IMR-90 (cell line): ENCODE data around the gene PIAS4. TPM values are rescaled to one million over a fixed set of nuclear protein-coding genes. Genes with fewer than 3 reads are reported as not detected.

ENCODE experiments used
- ATAC-seq: fragments of 200-7000 bp; cut with Tn5 transposase; 2 replicates; pipeline ENCODE4 v1.9.1; 2020; ENCODE audit warnings: low read depth, mild to moderate bottlenecking, moderate library complexity
- BruUV-seq: library from RNA; stranded (reverse); fragments of 400-500 nt; replicated peaks from 2 replicates; lab custom pipeline; 2021; lab: Mats Ljungman, UMichigan
- CTCF ChIA-PET: fragments of 300-600 bp; formaldehyde crosslinking; extraction: SDS; loops from one replicate; lab custom pipeline; 2021; ENCODE audit warnings: antibody characterized with exemption; lab: Yijun Ruan, JAX
- POLR2A ChIA-PET: fragments of 300-600 bp; sonication (Branson Sonifier 250); formaldehyde crosslinking; loops from one replicate; lab custom pipeline; 2022; ENCODE audit warnings: antibody characterized with exemption; ENCODE audit not compliant: unreplicated experiment; lab: Charles Lee
- DNase-seq: peaks from one replicate; pipeline ENCODE4 v3.0.0; 2013
- H2AFZ ChIP-seq: replicated peaks from 2 replicates; pipeline ENCODE3; 2013; ENCODE audit warnings: low read length, mild to moderate bottlenecking; ENCODE audit not compliant: poor library complexity
- H2AK5ac ChIP-seq: 2 replicates; pipeline ENCODE4 v1.6.1; 2013; ENCODE audit warnings: low read depth, low read length, inconsistent platforms
- H2AK9ac ChIP-seq: replicated peaks from 2 replicates; pipeline ENCODE3; 2013; ENCODE audit warnings: mild to moderate bottlenecking, low read depth, low read length, moderate library complexity; ENCODE audit not compliant: poor library complexity
- H2BK120ac ChIP-seq: 2 replicates; pipeline ENCODE4 v1.6.1; 2013; ENCODE audit warnings: low read depth, low read length, inconsistent platforms
- H2BK15ac ChIP-seq: 3 replicates; pipeline ENCODE4 v1.6.1; 2013; ENCODE audit warnings: low read depth, low read length, inconsistent platforms
- H2BK20ac ChIP-seq: 2 replicates; pipeline ENCODE4 v1.6.1; 2013; ENCODE audit warnings: low read depth, mild to moderate bottlenecking, inconsistent platforms, low read length, moderate library complexity
- H2BK5ac ChIP-seq: 2 replicates; pipeline ENCODE4 v1.6.1; 2013; ENCODE audit warnings: mild to moderate bottlenecking, low read depth, low read length, inconsistent platforms; ENCODE audit not compliant: poor library complexity, severe bottlenecking
- H3K14ac ChIP-seq: replicated peaks from 2 replicates; pipeline ENCODE4 v1.6.1; 2013; ENCODE audit warnings: low read depth, low read length, inconsistent platforms
- H3K18ac ChIP-seq: 2 replicates; pipeline ENCODE4 v1.6.1; 2013; ENCODE audit warnings: low read depth, low read length, control low read depth
- H3K23ac ChIP-seq: 2 replicates; pipeline ENCODE4 v1.6.1; 2013; ENCODE audit warnings: low read depth, low read length, inconsistent platforms
- H3K27ac ChIP-seq: 2 replicates; pipeline ENCODE4 v1.5.1; 2013; ENCODE audit warnings: mild to moderate bottlenecking, control low read depth, low read length; ENCODE audit not compliant: insufficient read depth
- H3K27me3 ChIP-seq: 2 replicates; pipeline ENCODE4 v1.6.1; 2013; ENCODE audit warnings: low read length; ENCODE audit not compliant: control insufficient read depth, insufficient read depth
- H3K36me3 ChIP-seq: 2 replicates; pipeline ENCODE4 v1.6.1; 2013; ENCODE audit warnings: low read length, mixed read lengths; ENCODE audit not compliant: control insufficient read depth, insufficient read depth
- H3K4ac ChIP-seq: 2 replicates; pipeline ENCODE4 v1.6.1; 2013; ENCODE audit warnings: low read depth, low read length, inconsistent platforms
- H3K4me1 ChIP-seq: 2 replicates; pipeline ENCODE4 v1.6.1; 2013; ENCODE audit warnings: low read length, mixed read lengths; ENCODE audit not compliant: control insufficient read depth, insufficient read depth
- H3K4me2 ChIP-seq: 2 replicates; pipeline ENCODE4 v1.6.1; 2013; ENCODE audit warnings: low read depth, mild to moderate bottlenecking, control low read depth, low read length, moderate library complexity
- H3K4me3 ChIP-seq: 2 replicates; pipeline ENCODE4 v1.5.1; 2013; ENCODE audit warnings: low read depth, mild to moderate bottlenecking, control low read depth, low read length, moderate library complexity; ENCODE audit not compliant: insufficient read depth
- H3K56ac ChIP-seq: 2 replicates; pipeline ENCODE4 v1.6.1; 2013; ENCODE audit warnings: low read length, inconsistent platforms; ENCODE audit not compliant: insufficient read depth; ENCODE audit errors: extremely low read depth
- H3K79me1 ChIP-seq, 2 experiments: 2 replicates each; pipeline ENCODE4 v1.6.1; 2013; ENCODE audit warnings: low read length in 2 of 2, inconsistent platforms in 1 of 2, low read depth in 1 of 2
- H3K9ac ChIP-seq: 2 replicates; pipeline ENCODE4 v1.6.1; 2013; ENCODE audit warnings: low read depth, low read length, control low read depth
- H3K9me1 ChIP-seq: 2 replicates; pipeline ENCODE4 v1.6.1; 2013; ENCODE audit warnings: low read length, inconsistent platforms; ENCODE audit not compliant: insufficient read depth
- H3K9me3 ChIP-seq: 2 replicates; pipeline ENCODE4 v1.6.1; 2013; ENCODE audit warnings: low read length; ENCODE audit not compliant: control insufficient read depth, insufficient read depth
- H4K20me1 ChIP-seq: 2 replicates; pipeline ENCODE4 v1.6.1; 2013; ENCODE audit warnings: low read length, inconsistent platforms; ENCODE audit not compliant: insufficient read depth
- H4K5ac ChIP-seq: 2 replicates; pipeline ENCODE4 v1.6.1; 2013; ENCODE audit warnings: mild to moderate bottlenecking, low read depth, low read length, control low read depth
- H4K8ac ChIP-seq, 2 experiments: 2 replicates each; pipeline ENCODE4 v1.6.1; 2013; ENCODE audit warnings: low read depth in 2 of 2, low read length in 2 of 2, control low read depth in 1 of 2, inconsistent platforms in 1 of 2
- H4K91ac ChIP-seq: 2 replicates; pipeline ENCODE4 v1.6.1; 2013; ENCODE audit warnings: low read depth, low read length, inconsistent platforms; ENCODE audit not compliant: insufficient read depth
- BHLHE40 ChIP-seq: fragments of 150-350 bp; IDR thresholded peaks from 2 replicates; pipeline ENCODE4 v1.6.1; 2016; ENCODE audit warnings: mild to moderate bottlenecking, low read depth, low read length
- CHD1 ChIP-seq: IDR thresholded peaks from 2 replicates; pipeline ENCODE4 v1.6.1; 2012; ENCODE audit warnings: low read depth, low read length, improper control_type of control experiment
- CTCF ChIP-seq: conservative IDR thresholded peaks from 2 replicates; pipeline ENCODE4 v1.5.1; 2012; ENCODE audit warnings: mild to moderate bottlenecking, low read depth, low read length, improper control_type of control experiment
- FOS ChIP-seq: fragments of 150-350 bp; IDR thresholded peaks from 2 replicates; pipeline ENCODE4 v1.6.1; 2016; ENCODE audit warnings: low read depth, low read length
- MAZ ChIP-seq: IDR thresholded peaks from 2 replicates; pipeline ENCODE4 v1.6.1; 2012; ENCODE audit warnings: low read depth, mild to moderate bottlenecking, low read length, improper control_type of control experiment, moderate library complexity, borderline replicate concordance
- POLR2A ChIP-seq: IDR thresholded peaks from 2 replicates; pipeline ENCODE4 v1.6.1; 2012; ENCODE audit warnings: mild to moderate bottlenecking, low read depth, low read length
- RAD21 ChIP-seq: IDR thresholded peaks from 2 replicates; pipeline ENCODE4 v1.6.1; 2012; ENCODE audit warnings: low read length, improper control_type of control experiment
- RFX5 ChIP-seq: IDR thresholded peaks from 2 replicates; pipeline ENCODE4 v1.8.0; 2012; ENCODE audit warnings: low read depth, mild to moderate bottlenecking, low read length, moderate library complexity
- WGBS, 2 experiments: methylation state at CpG; one replicate each; pipeline versions ENCODE4 v1.1.5 to v1.1.7; 2013; ENCODE audit warnings: missing lambda C conversion rate in 2 of 2; ENCODE audit not compliant: insufficient read length in 1 of 2; ENCODE audit errors: extremely low coverage in 2 of 2; 5-methylcytosine and 5-hydroxymethylcytosine counted together
- dilution Hi-C: fragments of 300-500 bp; cut with HindIII; formaldehyde crosslinking; loops from one replicate; pipeline ENCODE4 v1.14.3; 2018; ENCODE audit warnings: low sequenced_read_pairs; ENCODE audit not compliant: unreplicated experiment
- in situ Hi-C: fragments of 300-500 bp; cut with MboI; formaldehyde crosslinking; loops from 3 replicates; pipeline ENCODE4 v1.14.3; 2019; ENCODE audit warnings: low sequenced_read_pairs, inconsistent platforms, mixed read lengths
- intact Hi-C: fragments of 100-400 bp; cut with micrococcal nuclease; formaldehyde crosslinking; loops from 2 replicates; pipeline ENCODE4 v1.10.0; 2022
- polyA plus RNA-seq, 3 experiments: library from polyadenylated mRNA; depleted of rRNA; stranded (reverse); fragments of >200 nt; gene quantifications; 2 replicates each; pipeline ENCODE4 v1.2.3, GENCODE V29; 2012; ENCODE audit warnings: low replicate concordance in 1 of 3
- total RNA-seq: library from RNA; depleted of rRNA; stranded (reverse); fragments of >200 nt; gene quantifications from 2 replicates; pipeline ENCODE4 v1.2.3, GENCODE V29; 2012

The PIAS4 gene
- total and polyA plus RNA-seq, 2 of the 4 experiments (the other 2 are of a cell fraction): 12.1 to 13.6 TPM

- no peak for TF ChIP-seq CTCF
- no peak for TF ChIP-seq RFX5
- no peak for TF ChIP-seq CHD1
- TF ChIP-seq BHLHE40: no peak
- TF ChIP-seq MAZ: no peak
- TF ChIP-seq RAD21: no peak
- no peak for TF ChIP-seq FOS
- no peak for TF ChIP-seq POLR2A
- H4K5ac ChIP-seq: no peak overlapping the region
- H3K27ac ChIP-seq: peak overlapping the region; percentile 50
- intact Hi-C loops: no loop called here
- H2BK15ac ChIP-seq: no peak overlapping the region
- H3K4me3 ChIP-seq: no peak overlapping the region
- no TSS peak for BruUV-seq
- no peak overlapping the region for H4K8ac ChIP-seq
- no peak overlapping the region for H3K4me2 ChIP-seq
- whole genome bisulfite sequencing, 2 experiments: 57% methylated on average over 6 of the region's 13 CpGs; no CpG with 5 or more reads in 1 of the 2 experiments
- H3K56ac ChIP-seq: no peak overlapping the region
- H3K9ac ChIP-seq: no peak overlapping the region
- no peak overlapping the region; the same call in 1 of the 2 replicates for H2AK5ac ChIP-seq
- ChIA-PET CTCF (no interaction called here), POLR2A (no interaction called here)
- no peak overlapping the region for H3K23ac ChIP-seq
- H4K20me1 ChIP-seq: peaks cover 96% of the 10 kb centered on the region
- H2BK120ac ChIP-seq: no peak overlapping the region
- no peaks in the 10 kb centered on the region for H3K27me3 ChIP-seq
- in situ Hi-C loops: no loop called here
- DNase-seq (no peak), ATAC-seq (no peak)
- H2BK5ac ChIP-seq: peak overlapping the region; percentile 0
- no peak overlapping the region for H3K4ac ChIP-seq
- H3K36me3 ChIP-seq: peaks cover 54% of the 10 kb centered on the region
- dilution Hi-C loops: no loop called here
- peaks cover 10 to 66% of the 10 kb centered on the region in 2 experiments for H3K79me1 ChIP-seq
- peaks cover 10% of the 10 kb centered on the region for H3K9me1 ChIP-seq
- H3K4me1 ChIP-seq: peaks cover 22% of the 10 kb centered on the region
- H2AFZ ChIP-seq: no peak overlapping the region
- H3K18ac ChIP-seq: no peak overlapping the region
- no peak overlapping the region for H2BK20ac ChIP-seq
- H4K91ac ChIP-seq: no peak overlapping the region
- no peak overlapping the region for H2AK9ac ChIP-seq
- no peak overlapping the region for H3K14ac ChIP-seq
- H3K9me3 ChIP-seq: no peaks in the 10 kb centered on the region
Measured at GRCh38 chr19:4052993-4053422, 45.5 kb downstream of the PIAS4 start.
